ENCODE data around the gene RPL29.
"Not testable (repeated sequence)": the region's sequence is repeated elsewhere in the genome, so short reads cannot be mapped to it uniquely, and the experiment has no call there.

DNA sequence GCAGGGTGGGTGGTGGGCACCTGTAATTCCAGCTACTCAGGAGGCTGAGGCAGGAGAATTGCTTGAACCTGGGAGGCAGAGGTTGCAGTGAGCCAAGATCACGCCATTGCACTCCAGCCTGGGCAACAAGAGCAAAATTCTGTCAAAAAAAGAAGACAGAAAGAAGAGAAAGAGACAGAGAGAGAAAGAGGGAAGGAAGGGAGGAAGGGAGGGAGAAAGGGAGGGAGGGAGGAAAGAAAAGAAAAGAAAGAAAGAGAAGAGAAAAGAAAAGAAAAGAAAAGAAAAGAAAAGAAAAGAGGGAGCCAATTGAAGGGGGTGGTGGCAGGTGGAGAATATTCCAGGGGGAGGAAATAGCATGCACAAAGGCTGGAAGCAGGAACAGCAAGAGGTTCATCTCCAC, 47.3 kb upstream of the RPL29 start:
- TF ChIP-seq, protein P1, sequence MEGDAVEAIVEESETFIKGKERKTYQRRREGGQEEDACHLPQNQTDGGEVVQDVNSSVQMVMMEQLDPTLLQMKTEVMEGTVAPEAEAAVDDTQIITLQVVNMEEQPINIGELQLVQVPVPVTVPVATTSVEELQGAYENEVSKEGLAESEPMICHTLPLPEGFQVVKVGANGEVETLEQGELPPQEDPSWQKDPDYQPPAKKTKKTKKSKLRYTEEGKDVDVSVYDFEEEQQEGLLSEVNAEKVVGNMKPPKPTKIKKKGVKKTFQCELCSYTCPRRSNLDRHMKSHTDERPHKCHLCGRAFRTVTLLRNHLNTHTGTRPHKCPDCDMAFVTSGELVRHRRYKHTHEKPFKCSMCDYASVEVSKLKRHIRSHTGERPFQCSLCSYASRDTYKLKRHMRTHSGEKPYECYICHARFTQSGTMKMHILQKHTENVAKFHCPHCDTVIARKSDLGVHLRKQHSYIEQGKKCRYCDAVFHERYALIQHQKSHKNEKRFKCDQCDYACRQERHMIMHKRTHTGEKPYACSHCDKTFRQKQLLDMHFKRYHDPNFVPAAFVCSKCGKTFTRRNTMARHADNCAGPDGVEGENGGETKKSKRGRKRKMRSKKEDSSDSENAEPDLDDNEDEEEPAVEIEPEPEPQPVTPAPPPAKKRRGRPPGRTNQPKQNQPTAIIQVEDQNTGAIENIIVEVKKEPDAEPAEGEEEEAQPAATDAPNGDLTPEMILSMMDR (conservative IDR thresholded peaks at IDR 0.05 in 1 of 2, IDR thresholded peaks at IDR 0.05 in 1 of 2; ENCODE audit: extremely low read depth in 1 of 2, insufficient read depth in 1 of 2, low read depth in 1 of 2, low read length in 2 of 2) = not testable (repeated sequence)
- TF ChIP-seq EZH2 (IDR thresholded peaks at IDR 0.05; ENCODE audit: borderline replicate concordance, low read length) = not testable (repeated sequence)
